ENCODE measurements around the gene FABP2. TPM values are rescaled to one million over a fixed set of nuclear protein-coding genes. Genes with fewer than 3 reads are reported as not detected.
"Not testable (repeated sequence)": the region's sequence is repeated elsewhere in the genome, so short reads cannot be mapped to it uniquely, and the experiment has no call there.

FABP2 gene
- not detected for total RNA-seq
- long read RNA-seq = 0 reads

DNA sequence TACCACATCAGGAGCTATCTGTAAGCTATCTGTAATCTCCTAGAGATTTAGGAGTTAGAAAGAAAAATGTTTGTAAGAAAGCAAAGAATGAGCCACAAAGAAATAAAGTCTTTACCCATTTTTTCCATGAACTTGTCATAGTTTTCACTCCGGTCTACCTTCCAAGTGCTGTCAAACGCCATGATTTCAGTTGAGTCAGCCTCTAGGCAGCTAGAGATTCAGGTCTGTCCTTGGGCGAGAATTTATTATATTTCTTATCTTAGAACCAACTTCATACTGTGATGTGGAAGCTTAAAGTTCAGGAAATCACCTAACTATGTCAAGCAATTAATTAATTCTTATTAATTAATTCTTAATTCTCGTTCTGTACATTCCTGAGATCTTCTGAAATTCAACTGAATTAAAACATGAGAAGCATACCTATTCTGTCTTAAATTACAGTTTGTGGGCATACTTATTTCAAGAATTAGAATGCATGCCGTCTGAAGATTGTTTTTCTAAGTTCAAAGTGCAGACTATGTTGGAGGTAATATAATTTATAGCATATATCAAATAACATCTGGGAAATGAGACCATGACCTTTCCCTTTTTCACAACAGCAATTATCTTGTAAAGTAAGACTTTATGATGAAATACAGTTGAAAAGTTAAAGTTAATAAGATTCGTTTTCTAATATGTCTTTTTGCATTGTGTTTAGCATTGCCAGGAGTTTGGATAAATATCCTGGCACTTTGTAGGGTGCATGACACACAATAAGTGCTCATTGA, at the start of gene FABP2:
Gene FABP2 (minus strand): TSS at position 218 of the 767 bp plus-strand sequence. CDS start 36 bp downstream, at position 182.
- no peak for ATAC-seq

DNA sequence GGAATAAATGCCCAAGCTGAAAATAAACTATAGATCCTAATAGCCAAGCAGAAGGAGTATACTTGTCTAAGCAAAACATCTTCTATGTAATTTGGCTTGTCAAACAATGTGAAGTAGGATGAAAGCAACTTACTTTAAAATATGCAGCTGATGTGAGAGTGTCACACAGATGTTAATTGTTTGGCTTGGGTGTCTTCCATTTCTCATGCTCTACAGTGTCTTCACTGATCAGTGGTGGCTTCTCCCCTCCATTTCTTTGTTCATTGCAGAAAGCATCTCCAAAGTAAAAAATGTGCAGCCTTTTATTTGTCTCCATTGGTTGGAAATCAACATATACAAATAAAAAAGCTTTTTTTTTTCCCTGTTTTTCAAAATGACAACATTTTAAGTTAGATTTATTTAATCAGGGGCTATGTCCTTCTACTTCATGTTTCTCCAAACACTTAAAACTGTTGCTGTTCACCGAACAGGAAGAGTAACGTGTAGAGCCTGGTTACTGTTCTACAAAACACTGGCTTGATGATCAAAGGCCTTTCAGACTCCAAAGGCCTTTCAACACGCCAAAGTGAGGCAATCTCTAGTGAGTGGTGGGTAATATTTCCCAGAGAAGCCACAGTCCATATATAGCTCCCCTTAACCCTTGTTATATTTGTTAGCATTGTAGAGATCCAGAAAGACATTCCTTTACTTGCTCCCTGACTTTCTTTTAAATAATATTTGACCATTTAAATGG, 49.2 kb upstream of the FABP2 start:
- intact Hi-C loops (cut with DNase I); DNase-seq (ENCODE audit: missing footprints): not testable (repeated sequence)
- ATAC-seq = peak; percentile 91

More for the DNA sequence above, at the start of gene FABP2:
- intact Hi-C loops (cut with DNase I) = no loop called here
- DNase-seq (ENCODE audit: missing footprints) = no peak

DNA sequence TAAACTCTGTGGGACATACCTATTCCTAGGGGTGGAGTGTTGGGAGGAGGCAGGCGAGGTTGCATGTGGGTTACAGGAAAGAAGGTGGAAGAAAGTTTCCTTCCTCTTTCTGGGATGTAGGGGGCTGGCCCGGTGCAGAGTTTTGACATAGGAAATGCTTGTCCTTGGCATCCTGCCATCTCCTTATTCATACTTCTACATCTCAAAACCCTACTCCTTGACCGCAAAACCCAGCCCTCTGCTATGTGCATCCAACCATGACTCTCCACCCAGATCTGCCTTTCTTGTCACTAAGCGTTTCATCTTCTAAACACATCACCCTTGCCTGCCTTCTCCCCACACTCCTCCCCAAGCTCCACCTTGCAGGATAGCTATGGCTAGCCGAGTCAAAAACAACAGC, 48.5 kb upstream of the FABP2 start:
- DNase-seq (ENCODE audit: missing footprints) (peak; percentile 60), ATAC-seq (peak; percentile 64)
- intact Hi-C loops (cut with DNase I) = not testable (repeated sequence)

DNA sequence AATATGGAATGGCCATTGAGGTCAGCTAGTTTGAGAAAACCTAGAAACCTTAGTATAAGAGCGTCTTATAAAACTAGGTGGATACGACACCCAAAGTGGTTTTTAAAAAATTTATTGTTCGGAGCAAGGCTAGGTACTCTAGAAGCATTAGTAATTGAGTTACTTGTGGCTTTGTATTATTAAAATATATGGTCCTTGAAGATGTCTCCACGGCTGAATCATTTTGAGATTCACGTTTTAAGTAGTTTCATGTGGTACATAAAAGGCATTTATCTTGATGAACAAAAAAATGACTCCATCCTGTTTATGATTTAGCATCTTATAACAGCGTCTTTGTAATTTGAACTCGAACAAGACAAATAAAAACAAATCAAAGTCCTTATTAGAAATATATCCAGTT, 44.9 kb upstream of the FABP2 start:
- DNase-seq (ENCODE audit: missing footprints); ATAC-seq; intact Hi-C loops (cut with DNase I): not testable (repeated sequence)

DNA sequence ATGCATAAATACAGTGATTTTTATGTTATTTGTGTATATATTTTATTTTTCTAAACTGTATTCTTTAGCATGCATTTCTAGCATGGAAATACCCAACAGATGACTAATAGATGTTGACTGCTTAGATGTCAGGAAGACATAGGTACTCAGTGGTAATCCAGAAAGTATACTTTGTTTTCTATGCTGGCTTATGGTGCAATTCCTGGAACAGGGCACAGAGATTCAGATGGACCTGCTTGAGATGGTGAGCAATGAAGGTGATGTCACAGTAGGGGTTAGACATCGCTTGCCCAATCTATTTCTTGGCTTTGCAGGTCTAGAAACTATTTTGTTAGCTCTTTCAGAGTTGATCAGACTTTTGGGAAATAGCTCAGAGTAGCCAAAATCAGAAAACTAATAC, 42.3 kb upstream of the FABP2 start:
- ATAC-seq; DNase-seq (ENCODE audit: missing footprints); intact Hi-C loops (cut with DNase I): not testable (repeated sequence)

DNA sequence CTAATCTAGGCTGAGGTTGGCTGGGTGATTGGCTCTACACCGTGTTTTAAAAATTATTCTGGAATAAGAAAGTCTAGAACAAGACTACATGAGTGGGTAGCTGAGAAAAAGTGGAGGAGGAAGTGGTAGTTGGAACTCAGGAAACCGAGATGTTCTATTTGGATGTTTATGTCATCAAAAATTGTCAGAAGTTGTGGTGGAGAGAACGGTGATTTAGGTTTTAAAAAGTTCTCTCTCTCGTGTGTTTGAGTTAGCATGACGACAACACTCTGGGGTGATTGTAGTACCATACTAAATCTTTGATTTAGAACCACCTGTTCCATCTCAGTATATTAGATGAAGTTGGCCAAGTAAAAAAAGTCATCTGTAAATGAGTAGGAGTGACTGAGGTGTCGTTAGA, 41.4 kb upstream of the FABP2 start:
- ATAC-seq; DNase-seq (ENCODE audit: missing footprints); intact Hi-C loops (cut with DNase I): not testable (repeated sequence)

DNA sequence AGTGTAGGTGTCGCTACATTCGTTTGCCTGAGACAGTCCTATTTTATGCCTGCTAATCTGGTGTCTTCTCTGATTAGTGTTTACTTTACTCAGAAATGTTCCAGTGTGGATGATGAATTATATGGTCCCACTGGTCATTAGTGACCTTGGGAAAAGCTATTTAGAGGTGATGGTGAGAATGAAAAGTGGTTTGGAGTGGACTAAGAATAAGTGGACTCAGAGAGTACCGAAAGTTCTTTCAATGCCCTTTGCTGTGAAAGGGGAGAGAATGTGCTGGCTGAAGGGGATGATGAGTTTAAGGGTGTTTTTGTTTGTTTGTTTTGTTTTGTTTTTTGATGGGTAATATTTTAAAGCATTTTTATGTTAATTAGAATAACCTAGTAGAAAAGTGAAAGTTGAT, 40.5 kb upstream of the FABP2 start:
- peak; percentile 37 for ATAC-seq
- intact Hi-C loops (cut with DNase I); DNase-seq (ENCODE audit: missing footprints): not testable (repeated sequence)

DNA sequence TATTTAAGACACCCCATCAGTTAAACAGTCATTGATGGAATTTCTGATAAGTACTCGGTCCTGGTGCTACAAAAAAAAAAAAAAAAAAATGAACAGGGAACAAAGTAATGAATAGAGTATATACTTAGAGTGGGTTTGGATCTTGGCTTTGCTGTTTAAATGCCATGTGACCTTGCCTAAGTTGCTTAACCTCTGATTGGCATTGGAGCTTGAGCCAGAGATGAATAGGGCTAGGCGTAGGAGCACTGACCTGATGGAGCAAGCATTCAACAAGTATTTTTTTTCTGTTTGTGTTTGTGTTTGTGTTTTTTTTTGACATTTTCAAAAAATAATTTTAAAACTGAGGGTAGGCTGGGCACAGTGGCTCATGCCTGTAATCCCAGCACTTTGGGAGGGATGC, 37.9 kb upstream of the FABP2 start:
- DNase-seq (ENCODE audit: missing footprints); intact Hi-C loops (cut with DNase I); ATAC-seq: not testable (repeated sequence)

DNA sequence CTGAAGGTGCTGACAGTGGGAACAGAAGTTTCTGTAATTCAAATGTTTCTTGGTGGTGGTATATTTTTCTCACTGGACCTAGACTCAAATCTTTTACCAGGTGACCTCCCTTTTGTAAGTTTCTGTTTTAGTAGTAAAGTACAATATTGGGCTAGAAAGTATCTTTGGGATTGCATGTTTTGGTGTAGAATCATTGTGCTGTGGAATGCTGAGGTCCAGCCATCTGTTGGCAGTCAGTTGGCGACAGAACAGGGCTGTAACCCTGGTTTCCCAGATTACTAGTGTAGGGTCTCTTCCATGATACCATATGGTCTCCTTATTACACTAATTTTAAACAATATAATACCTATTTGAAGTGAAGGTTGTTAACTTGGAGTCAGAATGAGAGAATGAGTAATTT, 34.9 kb upstream of the FABP2 start:
- intact Hi-C loops (cut with DNase I); ATAC-seq: not testable (repeated sequence)

DNA sequence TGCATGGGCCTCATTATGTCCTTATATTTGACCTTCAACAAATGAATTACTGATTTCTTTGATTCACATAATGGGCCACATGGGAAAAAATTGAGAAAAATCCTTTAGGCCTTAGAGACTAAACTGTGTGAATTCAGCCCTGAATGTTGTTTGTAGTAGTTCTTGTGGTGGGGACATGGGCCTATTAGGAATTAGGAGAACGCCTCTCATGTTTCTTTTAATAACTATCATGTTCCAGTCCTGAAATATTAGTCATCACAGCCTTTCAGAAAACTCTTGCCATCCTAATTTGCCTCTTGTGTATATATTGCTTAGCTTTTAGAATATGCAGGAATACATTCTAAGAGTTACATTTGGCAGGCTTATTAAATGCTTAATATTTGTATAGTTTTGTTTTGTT, 34.1 kb upstream of the FABP2 start:
- DNase-seq (ENCODE audit: missing footprints); ATAC-seq; intact Hi-C loops (cut with DNase I): not testable (repeated sequence)

More for the DNA sequence above, 34.9 kb upstream of the FABP2 start:
- not testable (repeated sequence) for DNase-seq (ENCODE audit: missing footprints)

DNA sequence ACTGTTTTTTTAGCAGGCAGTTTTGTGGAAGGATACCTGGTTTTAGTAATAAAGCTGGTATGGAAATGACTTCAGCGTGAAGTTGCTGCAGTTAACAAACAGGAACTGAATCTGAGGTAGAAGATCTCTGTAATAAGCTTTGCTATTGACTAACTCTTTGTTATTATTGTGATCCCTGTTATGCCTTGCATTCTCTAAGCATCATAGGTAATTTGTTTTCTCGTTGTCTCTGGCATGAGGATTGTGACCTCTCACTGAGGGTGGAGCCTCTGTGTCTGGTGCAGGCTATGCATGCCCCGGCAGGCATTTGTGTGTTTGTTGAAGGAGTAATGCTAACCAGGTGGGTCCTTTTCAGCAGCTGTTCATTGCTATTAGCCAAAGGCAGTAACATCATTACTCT, 31.4 kb upstream of the FABP2 start:
- ATAC-seq; DNase-seq (ENCODE audit: missing footprints): not testable (repeated sequence)

DNA sequence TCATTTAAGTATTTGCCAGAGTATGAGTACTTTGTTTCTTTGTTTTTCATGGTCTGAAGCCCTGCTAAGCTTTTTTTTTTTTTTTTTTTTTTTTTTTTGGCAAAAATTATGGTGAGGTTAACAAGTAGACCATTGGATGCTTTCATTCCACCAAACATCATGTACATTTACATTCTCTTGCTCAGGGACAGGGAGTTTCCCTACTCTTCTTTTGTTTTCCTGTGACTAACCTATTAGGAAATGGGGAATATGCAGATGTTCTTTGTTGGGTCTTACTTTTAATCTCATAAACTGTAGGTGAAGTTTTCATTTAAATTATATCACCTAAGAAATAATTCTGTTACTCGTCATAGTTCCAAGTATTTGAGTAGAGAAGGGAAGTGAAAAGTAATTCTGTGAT, 26.2 kb upstream of the FABP2 start:
- DNase-seq (ENCODE audit: missing footprints); intact Hi-C loops (cut with DNase I); ATAC-seq: not testable (repeated sequence)

More for the DNA sequence above, 31.4 kb upstream of the FABP2 start:
- intact Hi-C loops (cut with DNase I) = not testable (repeated sequence)

DNA sequence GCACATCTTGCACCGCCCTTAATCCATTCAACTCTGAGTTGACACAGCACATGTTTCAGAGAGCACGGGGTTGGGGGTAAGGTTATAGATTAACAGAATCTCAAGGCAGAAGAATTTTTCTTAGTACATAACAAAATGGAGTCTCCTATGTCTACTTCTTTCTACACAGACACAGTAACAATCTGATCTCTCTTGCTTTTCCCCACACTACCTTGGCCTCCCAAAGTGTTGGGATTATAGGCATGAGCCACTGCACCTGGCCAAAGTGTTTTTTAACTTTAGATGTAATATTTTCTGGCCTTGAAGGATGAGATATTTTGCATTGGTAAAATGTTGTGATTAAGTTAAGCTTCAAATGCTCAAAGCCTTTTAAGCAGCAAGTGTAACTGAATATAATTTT, 21.4 kb upstream of the FABP2 start:
- DNase-seq (ENCODE audit: missing footprints); intact Hi-C loops (cut with DNase I); ATAC-seq: not testable (repeated sequence)

DNA sequence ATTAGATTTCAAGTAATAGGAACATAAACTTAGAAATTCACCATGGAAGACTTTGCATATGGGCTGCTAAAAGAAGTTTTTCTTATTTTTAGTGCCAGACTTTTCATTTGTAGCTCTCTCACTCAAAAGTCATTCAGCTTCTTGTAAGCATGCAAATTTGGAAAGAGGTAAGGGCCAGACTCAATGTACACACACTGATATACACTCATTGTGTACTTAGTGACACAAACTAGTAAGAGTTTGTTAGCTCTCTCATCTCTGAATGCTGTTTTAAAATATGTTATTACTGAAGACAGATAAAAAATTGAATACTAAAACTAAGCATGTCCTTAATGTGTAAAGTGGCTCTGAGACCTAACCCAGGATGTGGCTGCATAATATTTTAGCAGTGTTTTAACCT, 18.0 kb upstream of the FABP2 start:
- intact Hi-C loops (cut with DNase I); DNase-seq (ENCODE audit: missing footprints); ATAC-seq: not testable (repeated sequence)

DNA sequence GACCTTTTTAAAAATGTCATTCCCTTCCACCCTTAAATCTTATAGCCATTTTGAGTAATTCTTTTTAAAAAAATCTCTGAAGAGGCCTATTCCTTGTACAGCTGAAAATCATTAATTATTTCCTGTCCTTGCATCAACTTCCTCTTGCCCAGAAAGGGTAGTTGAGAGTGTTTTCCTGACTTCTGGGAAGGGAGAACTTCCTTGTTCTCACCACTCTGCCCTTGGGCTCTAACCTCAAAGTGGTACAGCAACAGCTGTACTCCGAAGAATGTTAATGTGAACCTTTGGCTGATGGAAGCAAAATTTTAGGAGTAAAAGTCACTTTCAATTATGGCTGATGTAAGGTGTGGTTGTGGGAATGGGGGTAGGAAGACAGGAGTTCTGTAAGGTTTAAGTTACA, 15.1 kb upstream of the FABP2 start:
- peak; percentile 78 for ATAC-seq
- intact Hi-C loops (cut with DNase I) = no loop called here
- no peak for DNase-seq (ENCODE audit: missing footprints)

DNA sequence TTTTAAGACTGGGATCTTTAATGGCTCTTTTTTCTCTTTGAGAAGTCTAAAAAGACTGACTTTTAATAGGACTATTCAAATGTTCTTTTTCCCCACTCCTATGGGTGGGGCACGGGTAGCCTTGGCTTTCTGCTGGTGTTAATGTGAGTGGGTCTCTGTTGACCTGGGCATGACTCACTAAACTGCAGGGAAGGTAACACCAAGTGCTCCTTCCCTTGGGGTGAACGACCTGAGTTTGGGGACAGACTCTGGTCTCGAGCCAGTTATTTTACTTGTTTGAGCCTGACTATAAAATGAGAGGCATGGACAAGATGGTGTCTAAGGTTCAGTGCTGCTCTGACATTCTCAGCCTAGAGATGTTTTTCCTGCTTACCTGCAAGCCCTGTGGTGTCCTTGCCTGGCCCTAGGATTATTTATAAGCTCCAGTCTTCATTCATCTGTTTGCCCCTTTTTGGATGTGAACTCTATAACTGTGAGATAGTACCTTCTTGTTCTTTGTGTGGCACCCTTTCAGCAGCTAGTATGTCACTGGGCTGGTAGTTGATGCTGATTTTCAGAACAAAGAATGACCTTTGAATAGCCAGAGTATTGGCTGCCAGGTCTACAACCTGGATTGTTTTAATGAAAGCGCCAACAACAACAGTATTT, 14.5 kb upstream of the FABP2 start:
- intact Hi-C loops (cut with DNase I) = not testable (repeated sequence)
- ATAC-seq = peak; percentile 13

DNA sequence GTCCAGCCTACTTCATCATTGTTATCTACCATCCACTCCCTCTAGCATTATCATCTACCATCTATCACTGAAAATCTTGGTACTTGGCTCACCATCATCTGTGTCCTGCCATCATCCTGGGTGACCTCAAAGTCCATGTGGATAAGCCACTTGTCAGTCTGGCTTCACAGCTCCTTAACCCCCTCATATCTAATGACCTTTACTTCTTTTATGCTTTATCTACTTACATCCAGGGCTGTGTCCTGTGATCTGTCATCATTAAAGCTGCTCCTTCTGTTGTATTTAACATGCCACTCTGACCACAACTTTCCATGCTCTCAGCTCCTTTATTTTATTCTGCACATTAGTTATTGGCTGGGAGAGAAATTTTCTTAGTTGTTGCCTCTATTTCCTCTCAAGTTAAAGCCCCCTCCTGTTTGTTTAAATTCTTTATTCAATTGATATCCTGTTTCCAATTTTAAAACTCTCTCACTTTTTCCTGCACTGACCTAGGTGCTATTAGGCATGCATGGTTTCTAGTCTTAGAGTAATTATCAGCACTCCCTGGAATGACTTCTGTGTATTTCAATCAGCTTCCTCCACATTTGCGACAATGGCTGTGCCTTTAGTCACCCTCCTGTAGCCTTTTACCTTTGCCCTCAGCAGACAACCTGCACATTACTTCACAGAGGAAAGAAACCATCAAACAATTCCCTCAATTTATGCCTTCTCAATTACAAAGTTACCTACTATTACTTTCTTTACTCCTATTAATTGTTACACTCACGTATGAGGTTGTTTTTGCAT, 8.1 kb upstream of the FABP2 start:
- ATAC-seq (peak; percentile 56), DNase-seq (ENCODE audit: missing footprints) (no peak)
- intact Hi-C loops (cut with DNase I) = no loop called here

More for the DNA sequence above, 14.5 kb upstream of the FABP2 start:
- not testable (repeated sequence) for DNase-seq (ENCODE audit: missing footprints)

DNA sequence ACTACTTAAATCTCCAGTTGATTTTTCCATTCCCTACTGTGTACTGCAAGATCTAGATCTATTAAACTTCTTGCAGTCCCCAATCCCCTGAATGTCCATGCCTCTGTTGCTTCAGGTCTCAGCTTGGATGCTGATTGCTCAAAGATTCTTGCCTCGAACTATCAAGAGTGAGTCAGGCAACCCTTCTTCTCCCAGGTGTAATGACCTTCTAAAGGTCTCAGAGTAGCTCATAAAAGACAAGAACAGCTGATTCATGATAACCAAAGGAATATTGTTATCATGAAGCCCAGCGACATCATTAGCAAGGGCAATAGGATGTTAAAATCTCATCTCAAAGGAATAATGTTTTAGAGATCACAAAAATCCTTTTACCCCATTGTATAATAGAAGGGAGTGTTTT, 6.8 kb upstream of the FABP2 start:
- ATAC-seq (no peak), DNase-seq (ENCODE audit: missing footprints) (no peak)

More for the DNA sequence above, 6.8 kb upstream of the FABP2 start:
- intact Hi-C loops (cut with DNase I) = no loop called here

Data from Right ventricle myocardium inferior (tissue), 1 donor.